Measurements from ENCODE around the gene PPARA. TPM values are rescaled to one million over a fixed set of nuclear protein-coding genes. Genes with fewer than 3 reads are reported as not detected.

The PPARA gene
- total RNA-seq, 1 experiment from 2014 or later = 14.5 TPM

- ChIA-PET CTCF (no interaction called here), POLR2A (interaction anchor here (0.7 kb wide), 1 partner anchor 30 kb away, joined by 3 read pairs; the partner anchor contains the start of gene TTC38), RAD21 (ENCODE audit: low non-redundant PET in 1 of 2, low total read pairs in 2 of 2, uncharacterized antibody in 2 of 2, unreplicated experiment in 2 of 2) (interaction anchor here in 1 of 2 experiments (0.7 kb wide), 1 partner anchor 87 kb away, joined by 3 read pairs; the partner anchor contains the start of gene PPARA)
- Histone ChIP-seq H3K27me3 (ENCODE audit: insufficient read depth, low read length) (no peaks in the 10 kb centered on the region), H3K9ac (ENCODE audit: low read length) (no peak overlapping the region), H3K4me1 (ENCODE audit: control insufficient read depth in 1 of 2, insufficient read depth in 2 of 2, low read length in 2 of 2) (no peaks in the 10 kb centered on the region), H3K36me3 (ENCODE audit: control insufficient read depth in 1 of 2, insufficient read depth in 2 of 2, low read length in 2 of 2) (peaks cover 0 to 2% of the 10 kb centered on the region in 2 experiments; a peak in 1 of 4 replicates), H3K9me3 (ENCODE audit: control insufficient read depth in 1 of 2, insufficient read depth in 1 of 2, low read depth in 1 of 2, low read length in 2 of 2) (no peaks in the 10 kb centered on the region), H3K4me3 (replicated peaks in 1 of 2; ENCODE audit: low read depth in 1 of 2, low read length in 2 of 2) (no peak overlapping the region), H2AFZ (ENCODE audit: low read depth, low read length, poor library complexity, severe bottlenecking) (no peak overlapping the region), H3K79me2 (ENCODE audit: insufficient read depth, low read length) (no peaks in the 10 kb centered on the region), H3K27ac (ENCODE audit: low read depth, low read length) (no peak overlapping the region), H3K4me2 (ENCODE audit: low read length) (no peak overlapping the region), H3K9me2 (ENCODE audit: insufficient read depth) (no peaks in the 10 kb centered on the region), H4K20me1 (ENCODE audit: insufficient read depth) (no peaks in the 10 kb centered on the region)
- DNase-seq (ENCODE audit: low read depth, low spot score) (no peak), ATAC-seq (no peak)
- BruUV-seq (replicated peaks) = no TSS peak
- no peak for TF ChIP-seq MAX (IDR thresholded peaks at IDR 0.05)
- no peak for TF ChIP-seq EZH2phosphoT487 (IDR thresholded peaks at IDR 0.05; ENCODE audit: borderline replicate concordance)
- no peak for TF ChIP-seq SP1 (IDR thresholded peaks at IDR 0.05; ENCODE audit: low read depth)
- no peak for TF ChIP-seq ZFX (IDR thresholded peaks at IDR 0.05)
- TF ChIP-seq YY1 (IDR thresholded peaks at IDR 0.05; ENCODE audit: extremely low read depth, insufficient replicate concordance, low read depth, low read length) = no peak
- no peak for TF ChIP-seq CBX3 (IDR thresholded peaks at IDR 0.05; ENCODE audit: low read depth)
- TF ChIP-seq, protein P1, sequence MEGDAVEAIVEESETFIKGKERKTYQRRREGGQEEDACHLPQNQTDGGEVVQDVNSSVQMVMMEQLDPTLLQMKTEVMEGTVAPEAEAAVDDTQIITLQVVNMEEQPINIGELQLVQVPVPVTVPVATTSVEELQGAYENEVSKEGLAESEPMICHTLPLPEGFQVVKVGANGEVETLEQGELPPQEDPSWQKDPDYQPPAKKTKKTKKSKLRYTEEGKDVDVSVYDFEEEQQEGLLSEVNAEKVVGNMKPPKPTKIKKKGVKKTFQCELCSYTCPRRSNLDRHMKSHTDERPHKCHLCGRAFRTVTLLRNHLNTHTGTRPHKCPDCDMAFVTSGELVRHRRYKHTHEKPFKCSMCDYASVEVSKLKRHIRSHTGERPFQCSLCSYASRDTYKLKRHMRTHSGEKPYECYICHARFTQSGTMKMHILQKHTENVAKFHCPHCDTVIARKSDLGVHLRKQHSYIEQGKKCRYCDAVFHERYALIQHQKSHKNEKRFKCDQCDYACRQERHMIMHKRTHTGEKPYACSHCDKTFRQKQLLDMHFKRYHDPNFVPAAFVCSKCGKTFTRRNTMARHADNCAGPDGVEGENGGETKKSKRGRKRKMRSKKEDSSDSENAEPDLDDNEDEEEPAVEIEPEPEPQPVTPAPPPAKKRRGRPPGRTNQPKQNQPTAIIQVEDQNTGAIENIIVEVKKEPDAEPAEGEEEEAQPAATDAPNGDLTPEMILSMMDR (IDR thresholded peaks at IDR 0.05 in 2 of 3, conservative IDR thresholded peaks at IDR 0.05 in 1 of 3; ENCODE audit: borderline replicate concordance in 1 of 3, insufficient read depth in 1 of 3, low read depth in 2 of 3, low read length in 2 of 3) = no peak
- TF ChIP-seq RAD21 (IDR thresholded peaks at IDR 0.05; ENCODE audit: low read depth) = no peak
- TF ChIP-seq SIN3A (IDR thresholded peaks at IDR 0.05; ENCODE audit: low read depth) = no peak
- no peak for TF ChIP-seq FOSL1 (IDR thresholded peaks at IDR 0.05; ENCODE audit: low read depth)
- intact Hi-C loops (cut with micrococcal nuclease) = no loop called here
These were observed 87.3 kb downstream of the PPARA start for GRCh38 chr22:46237453-46238124.
